Keratinocyte (primary cell): Measurements from ENCODE around the gene CNGA4.

Experiments
- EZH2 ChIP-seq: IDR thresholded peaks from one replicate; pipeline ENCODE4 v1.6.1; 2012; ENCODE audit warnings: inconsistent platforms, mild to moderate bottlenecking, low read length, moderate library complexity
- TF ChIP-seq, protein P1 (sequence below), 3 experiments: IDR thresholded peaks in 1 of 3; conservative IDR thresholded peaks in 1 of 3; optimal IDR thresholded peaks in 1 of 3; 2 replicates in 2 of 3; 3 replicates in 1 of 3; pipeline versions ENCODE3 to v1.5.1; 2011; ENCODE audit warnings: low read length in 3 of 3, mild to moderate bottlenecking in 3 of 3, moderate library complexity in 2 of 3, control low read depth in 1 of 3, inconsistent platforms in 1 of 3; ENCODE audit not compliant: insufficient read depth in 2 of 3; ENCODE audit errors: extremely low read depth in 1 of 3

DNA sequence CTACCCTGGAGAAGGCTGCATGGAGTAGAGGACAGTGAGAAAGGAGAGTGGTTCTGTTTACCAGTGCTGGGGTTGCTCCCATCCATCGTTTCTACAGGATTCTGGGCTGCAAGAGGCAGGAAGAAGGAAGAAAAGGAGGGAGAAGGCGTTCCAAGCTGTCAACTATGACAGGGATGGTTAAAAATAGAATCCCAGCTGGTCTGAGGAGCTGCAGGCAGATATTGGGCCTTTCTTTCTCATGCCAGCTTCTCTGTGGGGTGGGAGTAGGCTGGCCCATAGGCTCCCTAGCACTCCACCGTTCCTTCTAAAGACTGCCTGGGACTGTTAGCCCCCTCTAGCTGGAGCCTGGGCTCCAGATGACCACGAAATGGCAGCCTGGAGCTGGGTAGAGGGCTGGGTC is 34.3 kb downstream of the CNGA4 start:
- no peak for TF ChIP-seq EZH2
- TF ChIP-seq, protein P1, sequence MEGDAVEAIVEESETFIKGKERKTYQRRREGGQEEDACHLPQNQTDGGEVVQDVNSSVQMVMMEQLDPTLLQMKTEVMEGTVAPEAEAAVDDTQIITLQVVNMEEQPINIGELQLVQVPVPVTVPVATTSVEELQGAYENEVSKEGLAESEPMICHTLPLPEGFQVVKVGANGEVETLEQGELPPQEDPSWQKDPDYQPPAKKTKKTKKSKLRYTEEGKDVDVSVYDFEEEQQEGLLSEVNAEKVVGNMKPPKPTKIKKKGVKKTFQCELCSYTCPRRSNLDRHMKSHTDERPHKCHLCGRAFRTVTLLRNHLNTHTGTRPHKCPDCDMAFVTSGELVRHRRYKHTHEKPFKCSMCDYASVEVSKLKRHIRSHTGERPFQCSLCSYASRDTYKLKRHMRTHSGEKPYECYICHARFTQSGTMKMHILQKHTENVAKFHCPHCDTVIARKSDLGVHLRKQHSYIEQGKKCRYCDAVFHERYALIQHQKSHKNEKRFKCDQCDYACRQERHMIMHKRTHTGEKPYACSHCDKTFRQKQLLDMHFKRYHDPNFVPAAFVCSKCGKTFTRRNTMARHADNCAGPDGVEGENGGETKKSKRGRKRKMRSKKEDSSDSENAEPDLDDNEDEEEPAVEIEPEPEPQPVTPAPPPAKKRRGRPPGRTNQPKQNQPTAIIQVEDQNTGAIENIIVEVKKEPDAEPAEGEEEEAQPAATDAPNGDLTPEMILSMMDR (optimal IDR thresholded peaks at IDR 0.05 in 1 of 3, IDR thresholded peaks at IDR 0.05 in 1 of 3, conservative IDR thresholded peaks at IDR 0.05 in 1 of 3; ENCODE audit: extremely low read depth in 1 of 3, insufficient read depth in 2 of 3, low read length in 3 of 3), result no peak
